H9 (cell line): ENCODE results near the gene OR2F1. TPM values are rescaled to one million over a fixed set of nuclear protein-coding genes. Genes with fewer than 3 reads are reported as not detected.

ENCODE experiments used
- DNase-seq: peaks from one replicate; pipeline ENCODE4 v3.0.0-alpha.2; 2017
- H2AFZ ChIP-seq: one replicate; pipeline ENCODE4 v1.6.1; 2013; ENCODE audit warnings: mild to moderate bottlenecking, low read length, control low read depth, moderate library complexity
- H2AK5ac ChIP-seq: 2 replicates; pipeline ENCODE4 v1.6.1; 2013; ENCODE audit warnings: low read length, control low read depth, mixed read lengths; ENCODE audit not compliant: insufficient read length
- H2BK120ac ChIP-seq: one replicate; pipeline ENCODE4 v1.6.1; 2013; ENCODE audit warnings: low read depth, mild to moderate bottlenecking, low read length, control low read depth, inconsistent platforms; ENCODE audit not compliant: poor library complexity, severe bottlenecking
- H2BK12ac ChIP-seq: 2 replicates; pipeline ENCODE4 v1.6.1; 2013; ENCODE audit warnings: low read length, control low read depth, mixed read lengths, low read depth; ENCODE audit not compliant: insufficient read length
- H2BK15ac ChIP-seq: 2 replicates; pipeline ENCODE4 v1.6.1; 2013; ENCODE audit warnings: low read depth, low read length, control low read depth
- H2BK20ac ChIP-seq: one replicate; pipeline ENCODE4 v1.6.1; 2013; ENCODE audit warnings: low read depth, mild to moderate bottlenecking, low read length, control low read depth, inconsistent platforms; ENCODE audit not compliant: poor library complexity, severe bottlenecking
- H2BK5ac ChIP-seq: 2 replicates; pipeline ENCODE4 v1.6.1; 2013; ENCODE audit warnings: low read length, control low read depth, mixed read lengths; ENCODE audit not compliant: insufficient read length
- H3K14ac ChIP-seq: 2 replicates; pipeline ENCODE4 v1.6.1; 2013; ENCODE audit warnings: low read length, control low read depth; ENCODE audit not compliant: insufficient read depth
- H3K18ac ChIP-seq: 2 replicates; pipeline ENCODE4 v1.6.1; 2013; ENCODE audit warnings: low read depth, mild to moderate bottlenecking, mixed read lengths, low read length, control low read depth; ENCODE audit not compliant: insufficient read length
- H3K23ac ChIP-seq: 2 replicates; pipeline ENCODE4 v1.6.1; 2013; ENCODE audit warnings: low read length, control low read depth, mixed read lengths, low read depth; ENCODE audit not compliant: insufficient read length
- H3K23me2 ChIP-seq: 2 replicates; pipeline ENCODE4 v1.6.1; 2013; ENCODE audit warnings: low read depth, mild to moderate bottlenecking, mixed read lengths, low read length, control low read depth; ENCODE audit not compliant: insufficient read length, poor library complexity, severe bottlenecking
- H3K27ac ChIP-seq: 2 replicates; pipeline ENCODE4 v1.5.1; 2013; ENCODE audit warnings: low read length, control low read depth, mixed read lengths, low read depth; ENCODE audit not compliant: insufficient read length
- H3K27me3 ChIP-seq: 2 replicates; pipeline ENCODE4 v1.6.1; 2013; ENCODE audit warnings: low read length, control low read depth, inconsistent platforms; ENCODE audit not compliant: insufficient read depth
- H3K4ac ChIP-seq: 2 replicates; pipeline ENCODE4 v1.6.1; 2013; ENCODE audit warnings: low read depth, mild to moderate bottlenecking, control low read depth, inconsistent platforms, low read length, moderate library complexity
- H3K4me1 ChIP-seq: 2 replicates; pipeline ENCODE4 v1.6.1; 2013; ENCODE audit warnings: low read length, control low read depth, inconsistent platforms; ENCODE audit not compliant: insufficient read depth
- H3K4me2 ChIP-seq: 2 replicates; pipeline ENCODE4 v1.6.1; 2013; ENCODE audit warnings: low read length, control low read depth, mixed read lengths; ENCODE audit not compliant: insufficient read length, insufficient read depth
- H3K56ac ChIP-seq: 2 replicates; pipeline ENCODE4 v1.6.1; 2013; ENCODE audit warnings: low read depth, mild to moderate bottlenecking, mixed read lengths, low read length, control low read depth; ENCODE audit not compliant: insufficient read length
- H3K79me1 ChIP-seq: 2 replicates; pipeline ENCODE4 v1.6.1; 2013; ENCODE audit warnings: low read depth, mild to moderate bottlenecking, moderate library complexity, low read length, control low read depth, inconsistent platforms; ENCODE audit not compliant: insufficient read depth, poor library complexity, severe bottlenecking
- H3K79me2 ChIP-seq: 2 replicates; pipeline ENCODE4 v1.6.1; 2013; ENCODE audit warnings: low read length, control low read depth, inconsistent platforms; ENCODE audit not compliant: insufficient read depth
- H3K9ac ChIP-seq: 2 replicates; pipeline ENCODE4 v1.6.1; 2013; ENCODE audit warnings: low read length, control low read depth, mixed read lengths; ENCODE audit not compliant: insufficient read length; ENCODE audit errors: extremely low read depth
- H3K9me3 ChIP-seq: one replicate; pipeline ENCODE4 v1.6.1; 2013; ENCODE audit warnings: low read depth, low read length, inconsistent platforms; ENCODE audit not compliant: control insufficient read depth
- H3T11ph ChIP-seq: one replicate; pipeline ENCODE4 v1.6.1; 2013; ENCODE audit warnings: mild to moderate bottlenecking, low read length, control low read depth, inconsistent platforms
- H4K20me1 ChIP-seq: one replicate; pipeline ENCODE4 v1.6.1; 2013; ENCODE audit not compliant: control insufficient read depth, insufficient read length, insufficient read depth
- H4K5ac ChIP-seq: 2 replicates; pipeline ENCODE4 v1.6.1; 2013; ENCODE audit warnings: low read depth, mild to moderate bottlenecking, mixed read lengths, low read length, control low read depth; ENCODE audit not compliant: insufficient read length
- H4K8ac ChIP-seq: replicated peaks from 2 replicates; pipeline ENCODE4 v1.6.1; 2013; ENCODE audit warnings: low read length, control low read depth, mixed read lengths, low read depth; ENCODE audit not compliant: insufficient read length
- H4K91ac ChIP-seq: 2 replicates; pipeline ENCODE4 v1.6.1; 2013; ENCODE audit warnings: low read depth, mild to moderate bottlenecking, moderate library complexity, mixed read lengths, low read length, control low read depth; ENCODE audit not compliant: insufficient read length
- H3K27ac Mint-ChIP-seq, 3 experiments: 2 replicates in 2 of 3; 3 replicates in 1 of 3; pipeline ENCODE4 v1.8.0; 2020 to 2021; ENCODE audit warnings: mixed read lengths in 3 of 3, mild to moderate bottlenecking in 1 of 3, moderate library complexity in 1 of 3
- H3K27me3 Mint-ChIP-seq: 2 replicates; pipeline ENCODE4 v1.8.0; 2021; ENCODE audit warnings: low read depth, mild to moderate bottlenecking, moderate library complexity, mixed read lengths
- H3K36me3 Mint-ChIP-seq, 3 experiments: 2 replicates in 2 of 3; 3 replicates in 1 of 3; pipeline ENCODE4 v1.8.0; 2020 to 2021; ENCODE audit warnings: low read depth in 3 of 3, mixed read lengths in 3 of 3; ENCODE audit not compliant: insufficient read depth in 1 of 3
- H3K4me1 Mint-ChIP-seq, 2 experiments: 2 replicates each; pipeline ENCODE4 v1.8.0; 2020; ENCODE audit warnings: mixed read lengths in 2 of 2
- H3K4me3 Mint-ChIP-seq, 2 experiments: 2 replicates in 1 of 2; 3 replicates in 1 of 2; pipeline ENCODE4 v1.8.0; 2020 to 2021; ENCODE audit warnings: mild to moderate bottlenecking in 2 of 2, mixed read lengths in 2 of 2, moderate library complexity in 1 of 2
- H3K9me3 Mint-ChIP-seq, 2 experiments: 2 replicates in 1 of 2; 3 replicates in 1 of 2; pipeline ENCODE4 v1.8.0; 2020; ENCODE audit warnings: mild to moderate bottlenecking in 2 of 2, mixed read lengths in 2 of 2, moderate library complexity in 1 of 2
- WGBS: extraction: QIAGEN DNeasy Blood & Tissue Kit; methylation state at CpG from one replicate; pipeline ENCODE4 v1.1.7; 2013; ENCODE audit warnings: missing lambda C conversion rate, low lambda C conversion rate, mixed read lengths; ENCODE audit not compliant: insufficient read length; ENCODE audit errors: extremely low coverage; 5-methylcytosine and 5-hydroxymethylcytosine counted together
- total RNA-seq: library from RNA; stranded (reverse); gene quantifications from 2 replicates; pipeline ENCODE4 v1.2.1, GENCODE V29; 2021
- TF ChIP-seq, protein P1 (sequence below): fragments of 200-600 bp; sonication (generic); conservative IDR thresholded peaks from 3 replicates; pipeline ENCODE4 v1.8.0; 2021; ENCODE audit warnings: antibody characterized with exemption, mild to moderate bottlenecking

OR2F1 gene
- total RNA-seq, 1 experiment from 2014 or later, result not detected

DNA sequence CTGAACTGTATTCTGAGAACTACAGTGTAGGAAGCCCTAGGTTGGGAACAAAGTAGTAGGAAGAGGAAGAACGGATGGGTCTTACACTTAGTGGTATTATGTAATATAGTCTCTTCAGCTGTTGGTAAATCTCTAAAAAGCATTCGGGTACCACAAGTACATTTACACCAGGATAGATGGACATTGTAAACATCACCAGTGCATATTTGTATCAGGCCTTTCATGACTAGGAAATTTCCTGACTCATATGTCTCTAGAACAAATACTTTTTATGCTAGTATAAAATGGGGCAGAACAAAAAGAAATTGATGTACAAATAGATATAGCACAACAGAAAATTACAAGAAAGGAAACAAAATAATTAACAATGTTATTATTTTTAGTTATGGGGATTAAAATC lies 23.9 kb downstream of the OR2F1 start:
- Mint-ChIP-seq H3K9me3 (no peaks in the 10 kb centered on the region), H3K4me3 (no peak overlapping the region), H3K4me1 (no peaks in the 10 kb centered on the region), H3K27ac (no peak overlapping the region), H3K36me3 (no peaks in the 10 kb centered on the region), H3K27me3 (no peaks in the 10 kb centered on the region)
- Histone ChIP-seq H2AFZ (no peak overlapping the region), H2BK20ac (no peak overlapping the region), H3K23ac (no peak overlapping the region), H3K4ac (no peak overlapping the region), H3K27ac (no peak overlapping the region), H4K20me1 (no peaks in the 10 kb centered on the region), H3T11ph (no peak overlapping the region), H2BK120ac (no peak overlapping the region), H3K56ac (no peak overlapping the region), H3K4me2 (no peak overlapping the region), H4K5ac (no peak overlapping the region), H3K23me2 (no peaks in the 10 kb centered on the region), H3K79me2 (no peaks in the 10 kb centered on the region), H2BK15ac (no peak overlapping the region), H4K8ac (no peak overlapping the region), H4K91ac (no peak overlapping the region), H3K14ac (no peak overlapping the region), H3K27me3 (no peaks in the 10 kb centered on the region), H3K9me3 (no peaks in the 10 kb centered on the region), H2BK12ac (no peak overlapping the region), H2BK5ac (no peak overlapping the region), H3K79me1 (no peaks in the 10 kb centered on the region), H3K4me1 (no peaks in the 10 kb centered on the region), H2AK5ac (no peak overlapping the region), H3K9ac (no peak overlapping the region), H3K18ac (no peak overlapping the region)
- TF ChIP-seq, protein P1, sequence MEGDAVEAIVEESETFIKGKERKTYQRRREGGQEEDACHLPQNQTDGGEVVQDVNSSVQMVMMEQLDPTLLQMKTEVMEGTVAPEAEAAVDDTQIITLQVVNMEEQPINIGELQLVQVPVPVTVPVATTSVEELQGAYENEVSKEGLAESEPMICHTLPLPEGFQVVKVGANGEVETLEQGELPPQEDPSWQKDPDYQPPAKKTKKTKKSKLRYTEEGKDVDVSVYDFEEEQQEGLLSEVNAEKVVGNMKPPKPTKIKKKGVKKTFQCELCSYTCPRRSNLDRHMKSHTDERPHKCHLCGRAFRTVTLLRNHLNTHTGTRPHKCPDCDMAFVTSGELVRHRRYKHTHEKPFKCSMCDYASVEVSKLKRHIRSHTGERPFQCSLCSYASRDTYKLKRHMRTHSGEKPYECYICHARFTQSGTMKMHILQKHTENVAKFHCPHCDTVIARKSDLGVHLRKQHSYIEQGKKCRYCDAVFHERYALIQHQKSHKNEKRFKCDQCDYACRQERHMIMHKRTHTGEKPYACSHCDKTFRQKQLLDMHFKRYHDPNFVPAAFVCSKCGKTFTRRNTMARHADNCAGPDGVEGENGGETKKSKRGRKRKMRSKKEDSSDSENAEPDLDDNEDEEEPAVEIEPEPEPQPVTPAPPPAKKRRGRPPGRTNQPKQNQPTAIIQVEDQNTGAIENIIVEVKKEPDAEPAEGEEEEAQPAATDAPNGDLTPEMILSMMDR, result no peak
- WGBS, result no CpG with 5 or more reads among the region's 2 CpGs
- no peak for DNase-seq
